H9 (cell line): ENCODE measurements around the gene SYNJ1. TPM values are rescaled to one million over a fixed set of nuclear protein-coding genes. Genes with fewer than 3 reads are reported as not detected.
"Not testable (repeated sequence)": the region's sequence is repeated elsewhere in the genome, so short reads cannot be mapped to it uniquely, and the experiment has no call there.

Experiments
- DNase-seq: peaks from one replicate; pipeline ENCODE4 v3.0.0-alpha.2; 2017
- H2AFZ ChIP-seq: one replicate; pipeline ENCODE4 v1.6.1; 2013; ENCODE audit warnings: mild to moderate bottlenecking, low read length, control low read depth, moderate library complexity
- H2AK5ac ChIP-seq: 2 replicates; pipeline ENCODE4 v1.6.1; 2013; ENCODE audit warnings: low read length, control low read depth, mixed read lengths; ENCODE audit not compliant: insufficient read length
- H2BK120ac ChIP-seq: one replicate; pipeline ENCODE4 v1.6.1; 2013; ENCODE audit warnings: low read depth, mild to moderate bottlenecking, low read length, control low read depth, inconsistent platforms; ENCODE audit not compliant: poor library complexity, severe bottlenecking
- H2BK12ac ChIP-seq: 2 replicates; pipeline ENCODE4 v1.6.1; 2013; ENCODE audit warnings: low read length, control low read depth, mixed read lengths, low read depth; ENCODE audit not compliant: insufficient read length
- H2BK15ac ChIP-seq: 2 replicates; pipeline ENCODE4 v1.6.1; 2013; ENCODE audit warnings: low read depth, low read length, control low read depth
- H2BK20ac ChIP-seq: one replicate; pipeline ENCODE4 v1.6.1; 2013; ENCODE audit warnings: low read depth, mild to moderate bottlenecking, low read length, control low read depth, inconsistent platforms; ENCODE audit not compliant: poor library complexity, severe bottlenecking
- H2BK5ac ChIP-seq: 2 replicates; pipeline ENCODE4 v1.6.1; 2013; ENCODE audit warnings: low read length, control low read depth, mixed read lengths; ENCODE audit not compliant: insufficient read length
- H3K14ac ChIP-seq: 2 replicates; pipeline ENCODE4 v1.6.1; 2013; ENCODE audit warnings: low read length, control low read depth; ENCODE audit not compliant: insufficient read depth
- H3K18ac ChIP-seq: 2 replicates; pipeline ENCODE4 v1.6.1; 2013; ENCODE audit warnings: low read depth, mild to moderate bottlenecking, mixed read lengths, low read length, control low read depth; ENCODE audit not compliant: insufficient read length
- H3K23ac ChIP-seq: 2 replicates; pipeline ENCODE4 v1.6.1; 2013; ENCODE audit warnings: low read length, control low read depth, mixed read lengths, low read depth; ENCODE audit not compliant: insufficient read length
- H3K23me2 ChIP-seq: 2 replicates; pipeline ENCODE4 v1.6.1; 2013; ENCODE audit warnings: low read depth, mild to moderate bottlenecking, mixed read lengths, low read length, control low read depth; ENCODE audit not compliant: insufficient read length, poor library complexity, severe bottlenecking
- H3K27ac ChIP-seq: 2 replicates; pipeline ENCODE4 v1.5.1; 2013; ENCODE audit warnings: low read length, control low read depth, mixed read lengths, low read depth; ENCODE audit not compliant: insufficient read length
- H3K27me3 ChIP-seq: 2 replicates; pipeline ENCODE4 v1.6.1; 2013; ENCODE audit warnings: low read length, control low read depth, inconsistent platforms; ENCODE audit not compliant: insufficient read depth
- H3K4ac ChIP-seq: 2 replicates; pipeline ENCODE4 v1.6.1; 2013; ENCODE audit warnings: low read depth, mild to moderate bottlenecking, control low read depth, inconsistent platforms, low read length, moderate library complexity
- H3K4me1 ChIP-seq: 2 replicates; pipeline ENCODE4 v1.6.1; 2013; ENCODE audit warnings: low read length, control low read depth, inconsistent platforms; ENCODE audit not compliant: insufficient read depth
- H3K4me2 ChIP-seq: 2 replicates; pipeline ENCODE4 v1.6.1; 2013; ENCODE audit warnings: low read length, control low read depth, mixed read lengths; ENCODE audit not compliant: insufficient read length, insufficient read depth
- H3K56ac ChIP-seq: 2 replicates; pipeline ENCODE4 v1.6.1; 2013; ENCODE audit warnings: low read depth, mild to moderate bottlenecking, mixed read lengths, low read length, control low read depth; ENCODE audit not compliant: insufficient read length
- H3K79me1 ChIP-seq: 2 replicates; pipeline ENCODE4 v1.6.1; 2013; ENCODE audit warnings: low read depth, mild to moderate bottlenecking, moderate library complexity, low read length, control low read depth, inconsistent platforms; ENCODE audit not compliant: insufficient read depth, poor library complexity, severe bottlenecking
- H3K79me2 ChIP-seq: 2 replicates; pipeline ENCODE4 v1.6.1; 2013; ENCODE audit warnings: low read length, control low read depth, inconsistent platforms; ENCODE audit not compliant: insufficient read depth
- H3K9ac ChIP-seq: 2 replicates; pipeline ENCODE4 v1.6.1; 2013; ENCODE audit warnings: low read length, control low read depth, mixed read lengths; ENCODE audit not compliant: insufficient read length; ENCODE audit errors: extremely low read depth
- H3K9me3 ChIP-seq: one replicate; pipeline ENCODE4 v1.6.1; 2013; ENCODE audit warnings: low read depth, low read length, inconsistent platforms; ENCODE audit not compliant: control insufficient read depth
- H3T11ph ChIP-seq: one replicate; pipeline ENCODE4 v1.6.1; 2013; ENCODE audit warnings: mild to moderate bottlenecking, low read length, control low read depth, inconsistent platforms
- H4K20me1 ChIP-seq: one replicate; pipeline ENCODE4 v1.6.1; 2013; ENCODE audit not compliant: control insufficient read depth, insufficient read length, insufficient read depth
- H4K5ac ChIP-seq: 2 replicates; pipeline ENCODE4 v1.6.1; 2013; ENCODE audit warnings: low read depth, mild to moderate bottlenecking, mixed read lengths, low read length, control low read depth; ENCODE audit not compliant: insufficient read length
- H4K8ac ChIP-seq: replicated peaks from 2 replicates; pipeline ENCODE4 v1.6.1; 2013; ENCODE audit warnings: low read length, control low read depth, mixed read lengths, low read depth; ENCODE audit not compliant: insufficient read length
- H4K91ac ChIP-seq: 2 replicates; pipeline ENCODE4 v1.6.1; 2013; ENCODE audit warnings: low read depth, mild to moderate bottlenecking, moderate library complexity, mixed read lengths, low read length, control low read depth; ENCODE audit not compliant: insufficient read length
- H3K27ac Mint-ChIP-seq, 3 experiments: 2 replicates in 2 of 3; 3 replicates in 1 of 3; pipeline ENCODE4 v1.8.0; 2020 to 2021; ENCODE audit warnings: mixed read lengths in 3 of 3, mild to moderate bottlenecking in 1 of 3, moderate library complexity in 1 of 3
- H3K27me3 Mint-ChIP-seq: 2 replicates; pipeline ENCODE4 v1.8.0; 2021; ENCODE audit warnings: low read depth, mild to moderate bottlenecking, moderate library complexity, mixed read lengths
- H3K36me3 Mint-ChIP-seq, 3 experiments: 2 replicates in 2 of 3; 3 replicates in 1 of 3; pipeline ENCODE4 v1.8.0; 2020 to 2021; ENCODE audit warnings: low read depth in 3 of 3, mixed read lengths in 3 of 3; ENCODE audit not compliant: insufficient read depth in 1 of 3
- H3K4me1 Mint-ChIP-seq, 2 experiments: 2 replicates each; pipeline ENCODE4 v1.8.0; 2020; ENCODE audit warnings: mixed read lengths in 2 of 2
- H3K4me3 Mint-ChIP-seq, 2 experiments: 2 replicates in 1 of 2; 3 replicates in 1 of 2; pipeline ENCODE4 v1.8.0; 2020 to 2021; ENCODE audit warnings: mild to moderate bottlenecking in 2 of 2, mixed read lengths in 2 of 2, moderate library complexity in 1 of 2
- H3K9me3 Mint-ChIP-seq, 2 experiments: 2 replicates in 1 of 2; 3 replicates in 1 of 2; pipeline ENCODE4 v1.8.0; 2020; ENCODE audit warnings: mild to moderate bottlenecking in 2 of 2, mixed read lengths in 2 of 2, moderate library complexity in 1 of 2
- CTCF ChIP-seq: fragments of 200-600 bp; sonication (generic); conservative IDR thresholded peaks from 3 replicates; pipeline ENCODE4 v1.8.0; 2021; ENCODE audit warnings: antibody characterized with exemption, mild to moderate bottlenecking
- WGBS: extraction: QIAGEN DNeasy Blood & Tissue Kit; methylation state at CpG from one replicate; pipeline ENCODE4 v1.1.7; 2013; ENCODE audit warnings: missing lambda C conversion rate, low lambda C conversion rate, mixed read lengths; ENCODE audit not compliant: insufficient read length; ENCODE audit errors: extremely low coverage; 5-methylcytosine and 5-hydroxymethylcytosine counted together
- total RNA-seq: library from RNA; stranded (reverse); gene quantifications from 2 replicates; pipeline ENCODE4 v1.2.1, GENCODE V29; 2021

SYNJ1 gene
- total RNA-seq, 1 experiment from 2014 or later, result 7.1 TPM

GRCh38 chr21:32747396-32747795 is 19.6 kb upstream of the SYNJ1 start:
- no peaks in the 10 kb centered on the region for H3K79me2 ChIP-seq
- H3T11ph ChIP-seq, result no peak overlapping the region
- H3K18ac ChIP-seq, result no peak overlapping the region
- H3K9me3 Mint-ChIP-seq, result no peaks in the 10 kb centered on the region
- WGBS, result no CpG with 5 or more reads among the region's 1 CpG
- H2AFZ ChIP-seq, result no peak overlapping the region
- no peak overlapping the region for H2BK120ac ChIP-seq
- H3K4me1 Mint-ChIP-seq, result no peaks in the 10 kb centered on the region
- H3K27me3 ChIP-seq, result no peaks in the 10 kb centered on the region
- H3K56ac ChIP-seq, result no peak overlapping the region
- H3K9ac ChIP-seq, result no peak overlapping the region
- H3K27me3 Mint-ChIP-seq, result no peaks in the 10 kb centered on the region
- no peaks in the 10 kb centered on the region for H3K79me1 ChIP-seq
- no peak overlapping the region for H3K4ac ChIP-seq
- H4K91ac ChIP-seq, result no peak overlapping the region
- H3K9me3 ChIP-seq, result no peaks in the 10 kb centered on the region
- no peak for TF ChIP-seq CTCF
- H3K36me3 Mint-ChIP-seq, result peaks cover 59 to 96% (median 95%) of the 10 kb centered on the region in 3 experiments; a peak in 6 of 7 replicates
- H2BK12ac ChIP-seq, result no peak overlapping the region
- H3K14ac ChIP-seq, result no peak overlapping the region
- H2BK5ac ChIP-seq, result no peak overlapping the region
- no peak overlapping the region for H2BK20ac ChIP-seq
- DNase-seq, result no peak
- H3K4me3 Mint-ChIP-seq, result no peak overlapping the region; a peak in 1 of 5 replicates
- no peak overlapping the region; a peak in 1 of 7 replicates for H3K27ac Mint-ChIP-seq
- H3K23me2 ChIP-seq, result no peaks in the 10 kb centered on the region
- H3K23ac ChIP-seq, result no peak overlapping the region
- H3K4me2 ChIP-seq, result no peak overlapping the region
- no peaks in the 10 kb centered on the region for H4K20me1 ChIP-seq
- H2BK15ac ChIP-seq, result no peak overlapping the region
- H3K4me1 ChIP-seq, result no peaks in the 10 kb centered on the region
- no peak overlapping the region for H4K8ac ChIP-seq
- H4K5ac ChIP-seq, result no peak overlapping the region
- no peak overlapping the region for H3K27ac ChIP-seq
- no peak overlapping the region for H2AK5ac ChIP-seq

GRCh38 chr21:32746711-32747110 is 18.9 kb upstream of the SYNJ1 start:
- not testable (repeated sequence) for H3K9me3 ChIP-seq, H3K9me3 Mint-ChIP-seq, H3K27me3 ChIP-seq, H3K79me2 ChIP-seq, H3K79me1 ChIP-seq, H3K14ac ChIP-seq, H2BK120ac ChIP-seq, H2BK5ac ChIP-seq, H2AK5ac ChIP-seq, H4K20me1 ChIP-seq, H3K27ac Mint-ChIP-seq, H3K4ac ChIP-seq, H3K4me1 ChIP-seq, DNase-seq, H3K27me3 Mint-ChIP-seq, H3K18ac ChIP-seq, H2BK20ac ChIP-seq, H4K91ac ChIP-seq, H3K56ac ChIP-seq, H3K23me2 ChIP-seq, H2AFZ ChIP-seq, H3K27ac ChIP-seq, H3T11ph ChIP-seq, H3K4me2 ChIP-seq, H4K5ac ChIP-seq, H4K8ac ChIP-seq, H2BK15ac ChIP-seq, H3K23ac ChIP-seq, H3K4me3 Mint-ChIP-seq, H3K9ac ChIP-seq, H3K4me1 Mint-ChIP-seq, H2BK12ac ChIP-seq
- peaks cover 57 to 96% (median 95%) of the 10 kb centered on the region in 3 experiments; a peak in 6 of 7 replicates for H3K36me3 Mint-ChIP-seq
- WGBS, result no CpG with 5 or more reads among the region's 3 CpGs
